ENCODE data around the gene PSD4. TPM values are rescaled to one million over a fixed set of nuclear protein-coding genes. Genes with fewer than 3 reads are reported as not detected.

Gene PSD4
- total and polyA plus RNA-seq, 10 of the 15 experiments (the other 5 are each of a cell fraction or from before 2014, with no cell fraction given): 0.68 to 114 (median 35.1) TPM

DNA sequence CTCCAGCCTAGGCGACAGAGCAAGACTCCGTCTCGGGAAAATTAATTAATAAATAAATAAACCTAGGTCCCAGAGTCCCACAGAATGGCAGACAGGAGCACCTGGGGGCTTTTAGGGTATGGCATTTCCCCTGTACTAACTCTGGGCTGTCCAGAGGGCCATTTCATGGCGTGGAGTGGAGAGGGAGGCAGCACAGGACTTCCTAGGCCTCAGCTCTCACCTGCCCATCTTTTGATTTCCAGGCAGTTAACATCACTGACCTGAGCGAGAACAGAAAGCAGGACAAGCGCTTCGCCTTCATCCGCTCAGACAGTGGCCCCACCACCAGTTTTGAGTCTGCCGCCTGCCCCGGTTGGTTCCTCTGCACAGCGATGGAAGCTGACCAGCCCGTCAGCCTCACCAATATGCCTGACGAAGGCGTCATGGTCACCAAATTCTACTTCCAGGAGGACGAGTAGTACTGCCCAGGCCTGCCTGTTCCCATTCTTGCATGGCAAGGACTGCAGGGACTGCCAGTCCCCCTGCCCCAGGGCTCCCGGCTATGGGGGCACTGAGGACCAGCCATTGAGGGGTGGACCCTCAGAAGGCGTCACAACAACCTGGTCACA lies 41.3 kb upstream of the PSD4 start:
- Histone ChIP-seq H3K4me1 (ENCODE audit: control insufficient read depth, insufficient read depth, low read length) (no peaks in the 10 kb centered on the region), H3K4me3 (no peak overlapping the region), H3K4me2 (ENCODE audit: control insufficient read depth, insufficient read depth) (no peak overlapping the region), H2AFZ (ENCODE audit: control insufficient read depth, low read depth, low read length) (no peak overlapping the region), H3K9me3 (replicated peaks; ENCODE audit: control insufficient read depth, insufficient read depth, low read length) (no peaks in the 10 kb centered on the region), H3K27ac (ENCODE audit: control insufficient read depth, insufficient read depth) (no peak overlapping the region), H3K9ac (ENCODE audit: control insufficient read depth, insufficient read depth, low read length) (no peak overlapping the region), H4K20me1 (ENCODE audit: control insufficient read depth, insufficient read depth) (no peaks in the 10 kb centered on the region), H3K79me2 (ENCODE audit: control insufficient read depth, insufficient read depth, low read length) (no peaks in the 10 kb centered on the region), H3K36me3 (ENCODE audit: control insufficient read depth in 2 of 2, insufficient read depth in 2 of 2, low read length in 1 of 2) (no peaks in the 10 kb centered on the region), H3K27me3 (replicated peaks in 1 of 2; ENCODE audit: control insufficient read depth in 2 of 2, insufficient read depth in 2 of 2, low read length in 1 of 2) (no peaks in the 10 kb centered on the region; a peak in 1 of 4 replicates)
- intact Hi-C loops (cut with micrococcal nuclease; ENCODE audit: unreplicated experiment): no loop called here
- POLR2A ChIA-PET: no interaction called here
- CTCF ChIA-PET: interaction anchor here (1.3 kb wide), 1 partner anchor 52 kb away, joined by 4 read pairs; no protein-coding TSS in a partner anchor
- in situ Hi-C loops (cut with MboI): no loop called here
- SMC1A ChIA-PET (ENCODE audit: uncharacterized antibody, unreplicated experiment): no interaction called here
- FAIRE-seq (no peak), ATAC-seq (no peak), DNase-seq (ENCODE audit: low read depth, low spot score) (no peak)
- BruUV-seq (replicated peaks): no TSS peak
- RAD21 ChIA-PET (ENCODE audit: unreplicated experiment): no interaction called here
- TF ChIP-seq RAD51 (IDR thresholded peaks at IDR 0.05): no peak
- no peak for TF ChIP-seq ZNF217 (IDR thresholded peaks at IDR 0.05)
- TF ChIP-seq BRCA1 (IDR thresholded peaks at IDR 0.05; ENCODE audit: low read depth, low read length): no peak
- no peak for TF ChIP-seq NBN (IDR thresholded peaks at IDR 0.05)
- 53% methylated on average over 17 of the region's 17 CpGs for WGBS (ENCODE audit: insufficient coverage, insufficient replicate concordance, low lambda C conversion rate, missing lambda C conversion rate)

DNA sequence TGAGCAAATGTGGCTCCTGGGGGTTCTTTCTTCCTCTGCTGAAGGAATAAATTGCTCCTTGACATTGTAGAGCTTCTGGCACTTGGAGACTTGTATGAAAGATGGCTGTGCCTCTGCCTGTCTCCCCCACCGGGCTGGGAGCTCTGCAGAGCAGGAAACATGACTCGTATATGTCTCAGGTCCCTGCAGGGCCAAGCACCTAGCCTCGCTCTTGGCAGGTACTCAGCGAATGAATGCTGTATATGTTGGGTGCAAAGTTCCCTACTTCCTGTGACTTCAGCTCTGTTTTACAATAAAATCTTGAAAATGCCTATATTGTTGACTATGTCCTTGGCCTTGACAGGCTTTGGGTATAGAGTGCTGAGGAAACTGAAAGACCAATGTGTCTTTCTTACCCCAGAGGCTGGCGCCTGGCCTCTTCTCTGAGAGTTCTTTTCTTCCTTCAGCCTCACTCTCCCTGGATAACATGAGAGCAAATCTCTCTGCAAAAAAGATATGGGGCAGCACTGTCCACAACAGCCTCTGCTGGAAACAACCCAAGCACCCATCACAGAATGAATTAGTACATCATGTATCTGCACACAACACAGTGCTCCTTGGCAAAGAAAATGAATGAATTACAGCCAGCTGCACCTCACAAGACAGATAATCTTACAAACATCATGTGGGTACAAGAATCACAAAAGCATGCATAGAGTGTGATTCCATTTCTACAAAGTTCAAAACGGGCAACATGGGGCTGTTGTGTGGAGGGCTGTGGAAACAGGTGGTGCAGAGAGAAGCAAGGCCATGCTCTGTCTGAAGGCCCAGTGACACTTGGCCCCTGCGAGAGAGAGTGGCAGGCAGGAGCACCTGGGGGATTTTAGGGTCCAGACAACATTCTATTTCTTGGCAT lies 39.8 kb upstream of the PSD4 start:
- DNase-seq (ENCODE audit: low read depth, low spot score): no peak
- Histone ChIP-seq H3K27me3 (replicated peaks in 1 of 2; ENCODE audit: control insufficient read depth in 2 of 2, insufficient read depth in 2 of 2, low read length in 1 of 2) (no peaks in the 10 kb centered on the region; a peak in 1 of 4 replicates), H3K9me3 (replicated peaks; ENCODE audit: control insufficient read depth, insufficient read depth, low read length) (no peaks in the 10 kb centered on the region), H3K4me1 (ENCODE audit: control insufficient read depth, insufficient read depth, low read length) (peaks cover 4% of the 10 kb centered on the region; the same call in 1 of the 2 replicates), H3K27ac (ENCODE audit: control insufficient read depth, insufficient read depth) (no peak overlapping the region), H3K9ac (ENCODE audit: control insufficient read depth, insufficient read depth, low read length) (no peak overlapping the region), H4K20me1 (ENCODE audit: control insufficient read depth, insufficient read depth) (no peaks in the 10 kb centered on the region), H3K36me3 (ENCODE audit: control insufficient read depth in 2 of 2, insufficient read depth in 2 of 2, low read length in 1 of 2) (no peaks in the 10 kb centered on the region), H2AFZ (ENCODE audit: control insufficient read depth, low read depth, low read length) (no peak overlapping the region), H3K4me2 (ENCODE audit: control insufficient read depth, insufficient read depth) (no peak overlapping the region), H3K4me3 (no peak overlapping the region), H3K79me2 (ENCODE audit: control insufficient read depth, insufficient read depth, low read length) (no peaks in the 10 kb centered on the region)
- POLR2A ChIA-PET: interaction anchor here (0.8 kb wide), 1 partner anchor 8 kb away, joined by 3 read pairs; no protein-coding TSS in a partner anchor
- intact Hi-C loops (cut with micrococcal nuclease; ENCODE audit: unreplicated experiment): no loop called here
- SMC1A ChIA-PET (ENCODE audit: uncharacterized antibody, unreplicated experiment): interaction anchor here (4.0 kb wide), 1 partner anchor 21 kb away, joined by 14 read pairs; no protein-coding TSS in a partner anchor
- in situ Hi-C loops (cut with MboI): no loop called here
- RAD21 ChIA-PET (ENCODE audit: unreplicated experiment): interaction anchor here (0.9 to 6.5 kb wide), 4 partner anchors 41 to 65 kb away, joined by 3 to 75 read pairs (median 6); partner anchors contain the start of gene PSD4
- FAIRE-seq: no peak
- 40% methylated on average over 7 of the region's 7 CpGs for WGBS (ENCODE audit: insufficient coverage, insufficient replicate concordance, low lambda C conversion rate, missing lambda C conversion rate)
- ATAC-seq: no peak
- CTCF ChIA-PET: interaction anchor here (1.0 to 11.0 kb wide), 6 partner anchors 8 to 70 kb away, joined by 3 to 182 read pairs (median 51); no protein-coding TSS in a partner anchor
- no TSS peak for BruUV-seq (replicated peaks)
- no peak for TF ChIP-seq GATAD2B (conservative IDR thresholded peaks at IDR 0.05; ENCODE audit: low read depth)
- TF ChIP-seq, protein P1, sequence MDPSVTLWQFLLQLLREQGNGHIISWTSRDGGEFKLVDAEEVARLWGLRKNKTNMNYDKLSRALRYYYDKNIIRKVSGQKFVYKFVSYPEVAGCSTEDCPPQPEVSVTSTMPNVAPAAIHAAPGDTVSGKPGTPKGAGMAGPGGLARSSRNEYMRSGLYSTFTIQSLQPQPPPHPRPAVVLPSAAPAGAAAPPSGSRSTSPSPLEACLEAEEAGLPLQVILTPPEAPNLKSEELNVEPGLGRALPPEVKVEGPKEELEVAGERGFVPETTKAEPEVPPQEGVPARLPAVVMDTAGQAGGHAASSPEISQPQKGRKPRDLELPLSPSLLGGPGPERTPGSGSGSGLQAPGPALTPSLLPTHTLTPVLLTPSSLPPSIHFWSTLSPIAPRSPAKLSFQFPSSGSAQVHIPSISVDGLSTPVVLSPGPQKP (IDR thresholded peaks at IDR 0.05; ENCODE audit: low read depth, low read length): no peak
- no peak for TF ChIP-seq CHD4 (IDR thresholded peaks at IDR 0.05)
- TF ChIP-seq SIN3A (IDR thresholded peaks at IDR 0.05; ENCODE audit: low read depth, low read length): no peak
- TF ChIP-seq RELA (IDR thresholded peaks at IDR 0.05; ENCODE audit: borderline replicate concordance, partially characterized antibody): no peak
- TF ChIP-seq, protein P2, sequence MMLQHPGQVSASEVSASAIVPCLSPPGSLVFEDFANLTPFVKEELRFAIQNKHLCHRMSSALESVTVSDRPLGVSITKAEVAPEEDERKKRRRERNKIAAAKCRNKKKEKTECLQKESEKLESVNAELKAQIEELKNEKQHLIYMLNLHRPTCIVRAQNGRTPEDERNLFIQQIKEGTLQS (IDR thresholded peaks at IDR 0.05; ENCODE audit: borderline replicate concordance, extremely low read depth, low read depth, low read length): no peak
- no peak for TF ChIP-seq ZNF217 (IDR thresholded peaks at IDR 0.05)
- no peak for TF ChIP-seq ZBED1 (IDR thresholded peaks at IDR 0.05; ENCODE audit: borderline replicate concordance)

Data from GM12878 (cell line).